Measurements from ENCODE around the gene PTPN14.
"Not testable (repeated sequence)": the region's sequence is repeated elsewhere in the genome, so short reads cannot be mapped to it uniquely, and the experiment has no call there.

PTPN14 gene

GRCh38 chr1:214551436-214552173, at the start of gene PTPN14:
TSS of gene PTPN14 (minus strand) at chr1:214551602. CDS start at chr1:214464803, 86,799 bp downstream.
- TF ChIP-seq CTCF (IDR thresholded peaks at IDR 0.05; ENCODE audit: low read depth, low read length), result peak; percentile 8; the same call in 1 of the 2 replicates
- peak within 1 kb of the TSS; percentile 97 for H3K4me3 ChIP-seq (ENCODE audit: low read depth, low read length)

GRCh38 chr1:214593158-214593557, 41.8 kb upstream of the PTPN14 start:
- no peak for TF ChIP-seq CTCF (IDR thresholded peaks at IDR 0.05; ENCODE audit: low read depth, low read length)
- no peak overlapping the region for H3K4me3 ChIP-seq (ENCODE audit: low read depth, low read length)

- not testable (repeated sequence) for H3K4me3 ChIP-seq (ENCODE audit: low read depth, low read length)
Observed at GRCh38 chr1:214591918-214592317, 40.5 kb upstream of the PTPN14 start.

GRCh38 chr1:214590696-214591095, 39.3 kb upstream of the PTPN14 start:
- no peak overlapping the region for H3K4me3 ChIP-seq (ENCODE audit: low read depth, low read length)
- TF ChIP-seq CTCF (IDR thresholded peaks at IDR 0.05; ENCODE audit: low read depth, low read length), result no peak

- no peak overlapping the region for H3K4me3 ChIP-seq (ENCODE audit: low read depth, low read length)
- no peak for TF ChIP-seq CTCF (IDR thresholded peaks at IDR 0.05; ENCODE audit: low read depth, low read length)
Observed at GRCh38 chr1:214588963-214589597, 37.7 kb upstream of the PTPN14 start.

DNA sequence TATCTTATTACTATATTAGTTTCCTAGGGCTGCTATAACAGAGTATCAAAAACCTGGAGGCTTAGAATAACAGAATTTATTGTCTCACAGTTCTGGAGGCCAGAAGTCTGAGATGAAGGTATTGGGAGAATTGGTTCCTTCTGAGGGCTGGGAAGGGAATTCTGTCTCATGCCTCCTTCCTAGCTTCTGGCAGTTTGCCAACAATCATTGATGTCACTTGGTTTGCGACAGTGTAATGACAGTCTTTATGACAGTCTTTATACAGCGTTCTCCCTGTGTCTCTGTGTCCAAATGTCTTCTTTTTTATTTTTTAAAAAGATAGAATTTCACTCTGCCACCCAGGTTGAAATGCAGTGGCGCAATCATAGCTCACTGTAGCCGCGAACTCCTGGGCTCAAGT, 35.8 kb upstream of the PTPN14 start:
- TF ChIP-seq CTCF (IDR thresholded peaks at IDR 0.05; ENCODE audit: low read depth, low read length), result no peak
- H3K4me3 ChIP-seq (ENCODE audit: low read depth, low read length), result no peak overlapping the region

DNA sequence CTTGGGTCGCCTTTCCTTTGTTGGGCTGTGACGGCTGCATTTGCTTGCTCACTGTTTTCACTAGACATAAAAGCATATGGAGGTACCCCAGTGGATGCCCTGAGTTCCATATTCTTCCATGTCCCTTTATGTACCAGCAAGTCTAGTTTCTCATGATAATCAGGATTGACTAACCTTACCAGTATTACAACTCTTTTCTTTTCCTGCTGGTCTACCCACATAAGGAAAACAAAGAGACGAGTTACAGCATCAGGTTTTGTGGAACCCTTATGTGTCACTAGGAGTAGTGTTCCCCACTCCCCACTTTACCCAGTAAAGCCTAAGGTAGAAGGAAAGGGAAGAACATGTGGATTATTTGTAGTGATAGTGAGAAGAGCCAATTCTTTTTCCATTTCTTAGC, 35.2 kb upstream of the PTPN14 start:
- TF ChIP-seq CTCF (IDR thresholded peaks at IDR 0.05; ENCODE audit: low read depth, low read length), result no peak
- H3K4me3 ChIP-seq (ENCODE audit: low read depth, low read length), result no peak overlapping the region

Measured in WI38 (cell line).